GM12874 (cell line): ENCODE measurements around the gene TECTA.

ENCODE experiments used
- CTCF ChIP-seq: IDR thresholded peaks from 2 replicates; pipeline ENCODE4 v1.5.1; 2011; ENCODE audit warnings: low read depth, mild to moderate bottlenecking, control low read depth, low read length, moderate library complexity; ENCODE audit not compliant: insufficient read depth

TECTA gene

GRCh38 chr11:121237686-121238658 is 136.9 kb downstream of the TECTA start:
- no peak for TF ChIP-seq CTCF

GRCh38 chr11:121238956-121239355 is 137.9 kb downstream of the TECTA start:
- TF ChIP-seq CTCF = no peak

GRCh38 chr11:121240650-121241303 is 139.7 kb downstream of the TECTA start:
- TF ChIP-seq CTCF = no peak
